SK-N-SH (cell line): ENCODE measurements around the gene SLC27A4. TPM values are rescaled to one million over a fixed set of nuclear protein-coding genes. Genes with fewer than 3 reads are reported as not detected.
A peak's percentile ranks its signal among the peaks of the same experiment; 100 is the strongest.

ENCODE experiments used
- CTCF ChIA-PET: fragments of 300-600, 350-600 bp; formaldehyde crosslinking; extraction: SDS; loops from one replicate; lab custom pipeline; 2021; lab: Yijun Ruan, JAX
- POLR2A ChIA-PET: fragments of 350-600 bp; sonication (Branson Sonifier 250); formaldehyde crosslinking; extraction: SDS; loops from one replicate; lab custom pipeline; 2020; ENCODE audit warnings: antibody characterized with exemption, inconsistent platforms; lab: Yijun Ruan, JAX
- DNase-seq: peaks from one replicate; pipeline ENCODE4 v3.0.0; 2012
- H2AFZ ChIP-seq: fragments of 200-600 bp; sonication (generic); 2 replicates; pipeline ENCODE4 v1.8.1; 2016; ENCODE audit warnings: antibody characterized with exemption, mild to moderate bottlenecking, low read depth
- H3F3A ChIP-seq: fragments of 200-600 bp; sonication (generic); replicated peaks from 2 replicates; pipeline ENCODE3; 2016; ENCODE audit warnings: antibody characterized with exemption, mild to moderate bottlenecking; ENCODE audit not compliant: insufficient read depth
- H3K27ac ChIP-seq, 2 experiments: fragments of 200-500 bp in 1 of 2; fragments of 200-600 bp in 1 of 2; sonication (Bioruptor generic) in 1 of 2; sonication (generic), shearing (Covaris generic) in 1 of 2; 2 replicates each; pipeline versions ENCODE4 v1.5.1 to v1.6.1; 2014 to 2016; ENCODE audit warnings: low read depth in 2 of 2, inconsistent platforms in 1 of 2, low read length in 1 of 2, mild to moderate bottlenecking in 1 of 2, mixed read lengths in 1 of 2
- H3K27me3 ChIP-seq: fragments of 200-600 bp; sonication (generic), shearing (Covaris generic); 2 replicates; pipeline ENCODE4 v1.6.1; 2016; ENCODE audit warnings: mixed run types; ENCODE audit not compliant: insufficient read depth
- H3K36me3 ChIP-seq, 2 experiments: fragments of 200-500 bp in 1 of 2; fragments of 200-600 bp in 1 of 2; sonication (Bioruptor generic) in 1 of 2; sonication (generic) in 1 of 2; replicated peaks in 1 of 2; 2 replicates each; pipeline versions ENCODE3 to v1.5.1; 2014 to 2016; ENCODE audit warnings: low read length in 1 of 2, mild to moderate bottlenecking in 1 of 2; ENCODE audit not compliant: insufficient read depth in 2 of 2, control insufficient read depth in 1 of 2
- H3K4me1 ChIP-seq, 2 experiments: fragments of 200-500 bp in 1 of 2; fragments of 200-600 bp in 1 of 2; sonication (Bioruptor generic) in 1 of 2; sonication (generic), shearing (Covaris generic) in 1 of 2; 2 replicates each; pipeline versions ENCODE4 v1.5.1 to v1.6.1; 2014 to 2016; ENCODE audit warnings: low read depth in 1 of 2, low read length in 1 of 2, mixed run types in 1 of 2; ENCODE audit not compliant: insufficient read depth in 2 of 2, control insufficient read depth in 1 of 2
- H3K4me2 ChIP-seq: fragments of 200-600 bp; sonication (generic), shearing (Covaris generic); 2 replicates; pipeline ENCODE4 v1.6.1; 2017; ENCODE audit warnings: mixed run types
- H3K4me3 ChIP-seq, 2 experiments: fragments of 200-500 bp in 1 of 2; fragments of 200-600 bp in 1 of 2; sonication (Bioruptor generic) in 1 of 2; sonication (generic), shearing (Covaris generic) in 1 of 2; 2 replicates each; pipeline versions ENCODE4 v1.5.1 to v1.8.1; 2014 to 2016; ENCODE audit warnings: low read depth in 2 of 2, inconsistent platforms in 1 of 2, low read length in 1 of 2, mild to moderate bottlenecking in 1 of 2, mixed read lengths in 1 of 2, moderate library complexity in 1 of 2
- H3K79me2 ChIP-seq: fragments of 200-600 bp; sonication (generic); 2 replicates; pipeline ENCODE4 v1.8.1; 2017; ENCODE audit warnings: mild to moderate bottlenecking; ENCODE audit not compliant: insufficient read depth
- H3K9ac ChIP-seq: fragments of 200-600 bp; sonication (generic); 2 replicates; pipeline ENCODE4 v1.6.1; 2017; ENCODE audit warnings: mixed run types
- H3K9me2 ChIP-seq: fragments of 200-600 bp; sonication (generic); 2 replicates; pipeline ENCODE4 v1.6.1; 2017; ENCODE audit warnings: mixed run types
- H3K9me3 ChIP-seq: fragments of 200-600 bp; sonication (generic); 2 replicates; pipeline ENCODE4 v1.6.1; 2017; ENCODE audit warnings: mixed run types, mild to moderate bottlenecking, moderate library complexity
- H4K20me1 ChIP-seq: fragments of 200-600 bp; sonication (generic); 2 replicates; pipeline ENCODE4 v1.6.1; 2017; ENCODE audit warnings: mild to moderate bottlenecking, mixed run types; ENCODE audit not compliant: insufficient read depth
- CHD2 ChIP-seq: fragments of 150-350 bp; IDR thresholded peaks from 2 replicates; pipeline ENCODE4 v1.6.1; 2018; ENCODE audit warnings: low read length; ENCODE audit not compliant: partially characterized antibody
- ELF1 ChIP-seq: IDR thresholded peaks from 2 replicates; pipeline ENCODE4 v1.4.0; 2012
- FOSL2 ChIP-seq: IDR thresholded peaks from 2 replicates; pipeline ENCODE4 v1.4.0; 2012; ENCODE audit warnings: low read depth, mild to moderate bottlenecking, moderate library complexity, borderline replicate concordance
- FOXJ3 ChIP-seq: sonication (generic); formaldehyde crosslinking; IDR thresholded peaks from 2 replicates; pipeline ENCODE4 v1.5.1; 2020; ENCODE audit warnings: mild to moderate bottlenecking, missing genetic modification reagents
- FOXM1 ChIP-seq: IDR thresholded peaks from 2 replicates; pipeline ENCODE4 v1.4.0; 2012; ENCODE audit warnings: low read depth, mild to moderate bottlenecking
- GABPA ChIP-seq: IDR thresholded peaks from 2 replicates; pipeline ENCODE4 v1.4.0; 2012; ENCODE audit warnings: low read depth, mild to moderate bottlenecking
- GATA2 ChIP-seq: sonication (generic); formaldehyde crosslinking; IDR thresholded peaks from 2 replicates; pipeline ENCODE4 v1.5.0; 2020; ENCODE audit warnings: mild to moderate bottlenecking, missing genetic modification reagents
- IRF3 ChIP-seq: fragments of 150-350 bp; IDR thresholded peaks from 2 replicates; pipeline ENCODE4 v1.6.1; 2016; ENCODE audit warnings: mild to moderate bottlenecking, low read depth, low read length
- JUND ChIP-seq: IDR thresholded peaks from 2 replicates; pipeline ENCODE4 v1.4.0; 2012
- MEF2A ChIP-seq: IDR thresholded peaks from 2 replicates; pipeline ENCODE4 v1.4.0; 2012; ENCODE audit warnings: low read depth, borderline replicate concordance
- MXI1 ChIP-seq: IDR thresholded peaks from 2 replicates; pipeline ENCODE4 v1.6.1; 2012; ENCODE audit warnings: mild to moderate bottlenecking, low read depth, low read length, improper control_type of control experiment
- PBX3 ChIP-seq: IDR thresholded peaks from 2 replicates; pipeline ENCODE4; 2012
- POLR2AphosphoS5 ChIP-seq: IDR thresholded peaks from 2 replicates; pipeline ENCODE4 v1.6.1; 2012; ENCODE audit warnings: low read depth, low read length
- RAD21 ChIP-seq: IDR thresholded peaks from 2 replicates; pipeline ENCODE4 v1.6.1; 2012; ENCODE audit warnings: mild to moderate bottlenecking, low read length
- RCOR1 ChIP-seq: fragments of 150-350 bp; IDR thresholded peaks from 2 replicates; pipeline ENCODE4 v1.6.1; 2017; ENCODE audit warnings: antibody characterized with exemption, low read length
- RFX5 ChIP-seq: IDR thresholded peaks from 2 replicates; pipeline ENCODE4 v1.6.1; 2012; ENCODE audit warnings: mild to moderate bottlenecking, improper control_type of control experiment, low read length
- RXRA ChIP-seq: IDR thresholded peaks from 2 replicates; pipeline ENCODE4 v1.4.0; 2012; ENCODE audit warnings: low read depth, mild to moderate bottlenecking, borderline replicate concordance
- YY1 ChIP-seq: IDR thresholded peaks from 2 replicates; pipeline ENCODE4 v1.4.0; 2012; ENCODE audit warnings: low read depth, mild to moderate bottlenecking
- WGBS: methylation state at CpG from one replicate; pipeline ENCODE4 v1.1.6; 2017; ENCODE audit warnings: low lambda C conversion rate; 5-methylcytosine and 5-hydroxymethylcytosine counted together
- polyA plus RNA-seq, 3 experiments: library from polyadenylated mRNA; depleted of rRNA; stranded (reverse); fragments of >200 nt; gene quantifications; 2 replicates each; pipeline ENCODE4 v1.2.3, GENCODE V29; 2012
- TF ChIP-seq, protein P1 (sequence below): IDR thresholded peaks from 2 replicates; pipeline ENCODE4 v1.4.0; 2012; ENCODE audit warnings: low read depth
- TF ChIP-seq, protein P2 (sequence below): fragments of 200-600 bp; sonication (generic); IDR thresholded peaks from 2 replicates; pipeline ENCODE4 v1.6.1; 2017; ENCODE audit warnings: antibody characterized with exemption, mild to moderate bottlenecking, moderate library complexity

The SLC27A4 gene
- polyA plus RNA-seq, 1 of the 3 experiments (the other 2 are of a cell fraction) = 24.1 TPM

DNA sequence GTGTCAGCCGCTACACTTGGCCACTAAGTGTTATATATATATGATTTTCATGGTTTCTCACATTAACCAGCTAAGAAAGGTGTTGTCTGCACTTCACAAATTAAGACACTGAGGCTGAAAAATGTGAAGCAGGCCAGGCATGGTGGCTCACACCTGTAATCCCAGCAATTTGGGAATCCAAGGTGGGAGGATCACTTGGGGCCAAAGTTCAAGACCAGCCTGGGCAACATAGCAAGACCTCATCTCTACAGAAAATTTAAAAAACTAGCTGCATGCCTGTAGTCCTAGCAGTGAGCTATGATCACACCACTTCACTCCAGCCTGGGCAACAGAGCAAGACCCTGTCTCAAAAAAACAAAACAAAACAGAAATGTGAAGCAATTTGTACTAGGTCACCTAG lies 15.9 kb upstream of the SLC27A4 start:
- Histone ChIP-seq H3K4me1 (peaks cover 11% of the 10 kb centered on the region in 2 experiments; a peak in 3 of 4 replicates), H3K27me3 (no peaks in the 10 kb centered on the region), H3K36me3 (peaks cover 17 to 20% of the 10 kb centered on the region in 2 experiments), H3K4me2 (peak overlapping the region; percentile 99; the same call in 1 of the 2 replicates), H3K9me2 (no peaks in the 10 kb centered on the region), H3F3A (no peaks in the 10 kb centered on the region), H4K20me1 (0 out of 2 replicates have a peak, but pooled peaks cover 4% of the 10 kb centered on the region), H3K27ac (no peak overlapping the region), H2AFZ (no peak overlapping the region), H3K9ac (peak overlapping the region; percentile 75; the same call in 1 of the 2 replicates), H3K9me3 (no peaks in the 10 kb centered on the region), H3K79me2 (peaks cover 54% of the 10 kb centered on the region), H3K4me3 (peak overlapping the region in 1 of 2 experiments; percentile 96; a peak in 1 of 4 replicates)
- WGBS = 100% methylated on average over 1 of the region's 1 CpG
- CTCF ChIA-PET = interaction anchor here (1.2 kb wide), 1 partner anchor 17 kb away, joined by 8 read pairs; no protein-coding TSS in a partner anchor
- no peak for DNase-seq
- POLR2A ChIA-PET = interaction anchor here (0.8 kb wide), 1 partner anchor 9 kb away, joined by 3 read pairs; no protein-coding TSS in a partner anchor
- TF ChIP-seq, protein P1, sequence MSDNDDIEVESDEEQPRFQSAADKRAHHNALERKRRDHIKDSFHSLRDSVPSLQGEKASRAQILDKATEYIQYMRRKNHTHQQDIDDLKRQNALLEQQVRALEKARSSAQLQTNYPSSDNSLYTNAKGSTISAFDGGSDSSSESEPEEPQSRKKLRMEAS = no peak
- TF ChIP-seq RAD21 = no peak
- no peak for TF ChIP-seq FOXJ3
- no peak for TF ChIP-seq RFX5
- no peak for TF ChIP-seq PBX3
- TF ChIP-seq FOSL2 = no peak
- TF ChIP-seq, protein P2, sequence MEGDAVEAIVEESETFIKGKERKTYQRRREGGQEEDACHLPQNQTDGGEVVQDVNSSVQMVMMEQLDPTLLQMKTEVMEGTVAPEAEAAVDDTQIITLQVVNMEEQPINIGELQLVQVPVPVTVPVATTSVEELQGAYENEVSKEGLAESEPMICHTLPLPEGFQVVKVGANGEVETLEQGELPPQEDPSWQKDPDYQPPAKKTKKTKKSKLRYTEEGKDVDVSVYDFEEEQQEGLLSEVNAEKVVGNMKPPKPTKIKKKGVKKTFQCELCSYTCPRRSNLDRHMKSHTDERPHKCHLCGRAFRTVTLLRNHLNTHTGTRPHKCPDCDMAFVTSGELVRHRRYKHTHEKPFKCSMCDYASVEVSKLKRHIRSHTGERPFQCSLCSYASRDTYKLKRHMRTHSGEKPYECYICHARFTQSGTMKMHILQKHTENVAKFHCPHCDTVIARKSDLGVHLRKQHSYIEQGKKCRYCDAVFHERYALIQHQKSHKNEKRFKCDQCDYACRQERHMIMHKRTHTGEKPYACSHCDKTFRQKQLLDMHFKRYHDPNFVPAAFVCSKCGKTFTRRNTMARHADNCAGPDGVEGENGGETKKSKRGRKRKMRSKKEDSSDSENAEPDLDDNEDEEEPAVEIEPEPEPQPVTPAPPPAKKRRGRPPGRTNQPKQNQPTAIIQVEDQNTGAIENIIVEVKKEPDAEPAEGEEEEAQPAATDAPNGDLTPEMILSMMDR = no peak
- TF ChIP-seq YY1 = no peak
- TF ChIP-seq RXRA = no peak
- no peak for TF ChIP-seq ELF1
- no peak for TF ChIP-seq FOXM1
- no peak for TF ChIP-seq CHD2
- TF ChIP-seq GABPA = no peak

DNA sequence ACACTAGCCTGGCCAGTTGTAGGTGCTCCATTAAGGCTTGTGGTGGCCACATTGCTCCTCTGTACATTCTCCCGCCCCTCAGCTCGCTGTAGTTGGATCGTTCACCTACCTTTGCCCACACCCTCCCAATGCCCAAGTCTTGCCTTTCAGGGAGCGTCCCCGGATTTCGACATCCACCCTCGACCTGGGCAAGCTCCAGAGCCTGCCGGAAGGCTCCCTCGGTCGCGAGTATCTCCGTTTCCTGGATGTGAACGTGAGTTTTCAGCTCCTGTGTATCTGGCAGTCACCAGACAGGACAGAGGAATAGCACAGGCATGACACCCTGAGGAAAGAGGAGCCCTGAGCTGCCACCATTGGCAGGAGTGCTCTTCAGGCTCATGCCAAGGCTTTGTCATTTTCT lies 14.7 kb upstream of the SLC27A4 start:
- Histone ChIP-seq H3K79me2 (peaks cover 52% of the 10 kb centered on the region), H3K9ac (no peak overlapping the region), H3K36me3 (peaks cover 14 to 17% of the 10 kb centered on the region in 2 experiments), H3K9me2 (no peaks in the 10 kb centered on the region), H3K4me3 (no peak overlapping the region), H3K9me3 (no peaks in the 10 kb centered on the region), H3K4me2 (no peak overlapping the region), H4K20me1 (0 out of 2 replicates have a peak, but pooled peaks cover 4% of the 10 kb centered on the region), H3K27me3 (no peaks in the 10 kb centered on the region), H2AFZ (no peak overlapping the region), H3F3A (no peaks in the 10 kb centered on the region)
- WGBS = 89% methylated on average over 13 of the region's 13 CpGs
- ChIA-PET POLR2A (no interaction called here), CTCF (interaction anchor here (0.9 kb wide), 1 partner anchor 11 kb away, joined by 3 read pairs; no protein-coding TSS in a partner anchor)
- no peak for DNase-seq
- TF ChIP-seq JUND (no peak), IRF3 (no peak), RCOR1 (no peak), MEF2A (no peak), GABPA (no peak), MXI1 (no peak), POLR2AphosphoS5 (no peak), CHD2 (no peak), RAD21 (no peak), YY1 (no peak), GATA2 (no peak)
- TF ChIP-seq, protein P2 = no peak
- TF ChIP-seq, all 33 proteins: peak for 0
- H3K27ac ChIP-seq = no peak overlapping the region
- peaks cover 11% of the 10 kb centered on the region in 2 experiments; a peak in 3 of 4 replicates for H3K4me1 ChIP-seq
